Uterine smooth muscle cell (primary cell): ENCODE results near the gene WT1. TPM values are rescaled to one million over a fixed set of nuclear protein-coding genes. Genes with fewer than 3 reads are reported as not detected.

Experiments
- total RNA-seq: library from RNA; depleted of rRNA; stranded (reverse); fragments of >200 nt; gene quantifications from 2 replicates; pipeline ENCODE4 v1.2.3, GENCODE V29; 2014

Gene WT1
- 6.9 and 13.8 TPM in 2 replicates for total RNA-seq

DNA sequence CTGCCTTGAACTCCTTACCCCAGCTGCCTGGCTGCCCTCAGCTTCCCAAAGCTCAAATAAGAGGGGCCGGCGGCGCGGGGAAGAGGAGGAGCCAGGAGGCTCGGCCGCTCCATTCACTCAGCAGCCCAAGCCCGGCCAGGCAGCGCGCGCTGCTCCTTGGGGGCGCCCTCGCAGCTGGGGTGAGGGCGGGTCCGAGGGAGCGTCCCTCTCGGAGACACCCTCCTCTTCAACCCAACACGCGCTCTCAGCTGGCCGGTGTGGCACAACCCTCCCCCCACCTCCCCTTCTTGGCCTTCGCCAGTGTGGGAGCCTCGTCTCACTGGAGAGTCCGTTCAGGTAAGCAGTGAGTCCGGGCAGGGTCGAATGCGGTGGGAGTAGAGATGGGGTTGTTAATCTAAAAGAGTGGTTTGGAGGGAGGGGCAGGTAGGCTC lies at the start of gene WT1:
Gene WT1, minus strand, starts transcription at position 29 of the 431 bp plus-strand sequence.

Other genes starting within 250 kb of the WT1 start
- 729 and 899 TPM in 2 replicates for gene EIF3M, start 148.3 kb upstream of the WT1 start, total RNA-seq